MCF 10A (cell line): ENCODE results near the gene RIPOR1. TPM values are rescaled to one million over a fixed set of nuclear protein-coding genes. Genes with fewer than 3 reads are reported as not detected.
A peak's percentile ranks its signal among the peaks of the same experiment; 100 is the strongest.

Experiments
- BruUV-seq: library from RNA; stranded (reverse); fragments of 400-500 nt; replicated peaks from 2 replicates; lab custom pipeline; 2021; lab: Mats Ljungman, UMichigan
- CTCF ChIA-PET: fragments of 300-600 bp; sonication (Branson Sonifier 250); formaldehyde crosslinking; extraction: SDS; loops from one replicate; lab custom pipeline; 2021; ENCODE audit warnings: antibody characterized with exemption, inconsistent platforms; lab: Yijun Ruan, JAX
- POLR2A ChIA-PET: fragments of 300-600, 350-650 bp; sonication (Branson Sonifier 250); formaldehyde crosslinking; extraction: SDS; loops from one replicate; lab custom pipeline; 2020; ENCODE audit warnings: antibody characterized with exemption, inconsistent platforms; lab: Yijun Ruan, JAX
- DNase-seq: peaks from one replicate; pipeline ENCODE4 v3.0.0-alpha.2; 2018; ENCODE audit not compliant: unreplicated experiment
- H3K27ac Mint-ChIP-seq: one replicate; pipeline ENCODE4 v1.8.0; 2022; ENCODE audit warnings: mild to moderate bottlenecking, low read depth, mixed read lengths; ENCODE audit not compliant: unreplicated experiment
- H3K27me3 Mint-ChIP-seq: one replicate; pipeline ENCODE4 v1.8.0; 2022; ENCODE audit warnings: mixed read lengths; ENCODE audit not compliant: insufficient read depth, unreplicated experiment
- H3K36me3 Mint-ChIP-seq: one replicate; pipeline ENCODE4 v1.8.0; 2022; ENCODE audit warnings: mild to moderate bottlenecking, moderate library complexity, mixed read lengths; ENCODE audit not compliant: insufficient read depth, unreplicated experiment
- H3K4me1 Mint-ChIP-seq: one replicate; pipeline ENCODE4 v1.8.0; 2022; ENCODE audit warnings: mixed read lengths; ENCODE audit not compliant: insufficient read depth, unreplicated experiment
- H3K4me3 Mint-ChIP-seq: one replicate; pipeline ENCODE4 v1.8.0; 2022; ENCODE audit warnings: mild to moderate bottlenecking, moderate library complexity, mixed read lengths; ENCODE audit not compliant: unreplicated experiment
- H3K9me3 Mint-ChIP-seq: one replicate; pipeline ENCODE4 v1.8.0; 2022; ENCODE audit warnings: mixed read lengths; ENCODE audit not compliant: unreplicated experiment
- CTCF ChIP-seq: fragments of 200-600 bp; IDR thresholded peaks from one replicate; pipeline ENCODE4 v1.8.0; 2022; ENCODE audit warnings: antibody characterized with exemption, mild to moderate bottlenecking; ENCODE audit not compliant: unreplicated experiment
- intact Hi-C: fragments of 100-400 bp; cut with micrococcal nuclease; formaldehyde crosslinking; loops from 2 replicates; pipeline ENCODE4 v1.14.1; 2022
- total RNA-seq: library from RNA; stranded (reverse); gene quantifications from 2 replicates; pipeline ENCODE4 v1.2.3, GENCODE V29; 2022

The RIPOR1 gene
- total RNA-seq, 1 experiment from 2014 or later = 43.2 TPM

- POLR2A ChIA-PET = no interaction called here
- intact Hi-C loops = no loop called here
- CTCF ChIA-PET = interaction anchor here (0.5 to 2.0 kb wide), 3 partner anchors 10 to 1864 kb away, joined by 3 to 10 read pairs (median 3); no protein-coding TSS in a partner anchor
- H3K4me1 Mint-ChIP-seq = peaks cover 50% of the 10 kb centered on the region
- no peak for TF ChIP-seq CTCF
- no peaks in the 10 kb centered on the region for H3K9me3 Mint-ChIP-seq
- peak overlapping the region; percentile 30 for H3K4me3 Mint-ChIP-seq
- no peak overlapping the region for H3K27ac Mint-ChIP-seq
- no TSS peak for BruUV-seq
- H3K36me3 Mint-ChIP-seq = peaks cover 34% of the 10 kb centered on the region
- DNase-seq = no peak
- no peaks in the 10 kb centered on the region for H3K27me3 Mint-ChIP-seq
Observed at GRCh38 chr16:67537636-67538591, 9.3 kb downstream of the RIPOR1 start.

GRCh38 chr16:67538666-67539101, 10.1 kb downstream of the RIPOR1 start:
- intact Hi-C loops = no loop called here
- Mint-ChIP-seq H3K4me1 (peaks cover 42% of the 10 kb centered on the region), H3K4me3 (no peak overlapping the region), H3K27ac (no peak overlapping the region), H3K36me3 (peaks cover 29% of the 10 kb centered on the region), H3K27me3 (no peaks in the 10 kb centered on the region), H3K9me3 (no peaks in the 10 kb centered on the region)
- DNase-seq = no peak
- no TSS peak for BruUV-seq
- no peak for TF ChIP-seq CTCF
- CTCF ChIA-PET = interaction anchor here (0.5 kb wide), 1 partner anchor 105 kb away, joined by 4 read pairs; no protein-coding TSS in a partner anchor
- POLR2A ChIA-PET = no interaction called here

- ChIA-PET CTCF (interaction anchor here (0.5 kb wide), 1 partner anchor 104 kb away, joined by 4 read pairs; no protein-coding TSS in a partner anchor), POLR2A (no interaction called here)
- no peak for DNase-seq
- intact Hi-C loops = no loop called here
- H3K9me3 Mint-ChIP-seq = no peaks in the 10 kb centered on the region
- H3K4me3 Mint-ChIP-seq = no peak overlapping the region
- no TSS peak for BruUV-seq
- no peak for TF ChIP-seq CTCF
- H3K36me3 Mint-ChIP-seq = peaks cover 28% of the 10 kb centered on the region
- peaks cover 48% of the 10 kb centered on the region for H3K4me1 Mint-ChIP-seq
- no peaks in the 10 kb centered on the region for H3K27me3 Mint-ChIP-seq
- no peak overlapping the region for H3K27ac Mint-ChIP-seq
Observed at GRCh38 chr16:67539271-67539670, 10.6 kb downstream of the RIPOR1 start.
